ENCODE measurements around the gene STK31. TPM values are rescaled to one million over a fixed set of nuclear protein-coding genes. Genes with fewer than 3 reads are reported as not detected.
A peak's percentile ranks its signal among the peaks of the same experiment; 100 is the strongest.
"Not testable (repeated sequence)": the region's sequence is repeated elsewhere in the genome, so short reads cannot be mapped to it uniquely, and the experiment has no call there.

The STK31 gene
- total RNA-seq, 1 donor from 2014 or later = 2.2 TPM

DNA sequence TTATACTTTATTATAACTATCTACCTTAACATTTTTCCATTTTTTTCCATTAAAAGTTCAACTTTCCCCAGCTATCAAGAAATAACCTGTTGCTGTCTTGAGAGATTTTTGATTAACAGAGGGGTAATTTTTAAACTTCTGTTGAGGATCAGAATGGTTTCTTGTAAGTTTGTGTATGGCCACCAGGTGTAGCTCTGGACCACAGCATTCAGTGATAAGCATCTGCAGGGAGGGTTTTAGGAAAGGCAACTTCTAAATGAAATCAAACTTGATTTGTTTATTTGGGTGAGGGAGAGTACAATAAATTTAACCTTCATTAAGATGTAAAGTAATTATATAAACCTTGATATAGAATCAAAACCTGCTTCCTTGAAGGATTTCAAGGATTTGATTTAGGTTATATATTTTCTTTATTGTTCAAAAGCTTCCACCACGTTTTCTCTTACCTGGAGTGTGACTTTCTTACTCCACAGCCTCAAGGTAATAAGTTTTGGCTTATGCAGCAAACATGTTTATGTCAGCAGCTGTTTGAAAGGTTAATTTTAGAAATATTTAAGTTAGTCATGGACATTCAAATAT lies 153.3 kb downstream of the STK31 start:
- intact Hi-C loops (cut with DNase I) = no loop called here
- H3K9me3 ChIP-seq = no peaks in the 10 kb centered on the region
- no peak overlapping the region for H3K4me3 ChIP-seq
- DNase-seq (ENCODE audit: extremely low spot score in 2 of 2) = no peak
- H3K36me3 ChIP-seq = no peaks in the 10 kb centered on the region
- TF ChIP-seq POLR2AphosphoS5 (IDR thresholded peaks at IDR 0.05; ENCODE audit: insufficient read depth in 1 of 2, low read depth in 1 of 2) = no peak
- TF ChIP-seq, protein P1, sequence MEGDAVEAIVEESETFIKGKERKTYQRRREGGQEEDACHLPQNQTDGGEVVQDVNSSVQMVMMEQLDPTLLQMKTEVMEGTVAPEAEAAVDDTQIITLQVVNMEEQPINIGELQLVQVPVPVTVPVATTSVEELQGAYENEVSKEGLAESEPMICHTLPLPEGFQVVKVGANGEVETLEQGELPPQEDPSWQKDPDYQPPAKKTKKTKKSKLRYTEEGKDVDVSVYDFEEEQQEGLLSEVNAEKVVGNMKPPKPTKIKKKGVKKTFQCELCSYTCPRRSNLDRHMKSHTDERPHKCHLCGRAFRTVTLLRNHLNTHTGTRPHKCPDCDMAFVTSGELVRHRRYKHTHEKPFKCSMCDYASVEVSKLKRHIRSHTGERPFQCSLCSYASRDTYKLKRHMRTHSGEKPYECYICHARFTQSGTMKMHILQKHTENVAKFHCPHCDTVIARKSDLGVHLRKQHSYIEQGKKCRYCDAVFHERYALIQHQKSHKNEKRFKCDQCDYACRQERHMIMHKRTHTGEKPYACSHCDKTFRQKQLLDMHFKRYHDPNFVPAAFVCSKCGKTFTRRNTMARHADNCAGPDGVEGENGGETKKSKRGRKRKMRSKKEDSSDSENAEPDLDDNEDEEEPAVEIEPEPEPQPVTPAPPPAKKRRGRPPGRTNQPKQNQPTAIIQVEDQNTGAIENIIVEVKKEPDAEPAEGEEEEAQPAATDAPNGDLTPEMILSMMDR (IDR thresholded peaks at IDR 0.05) = peak in 1 of 3 experiments; percentile 11
- TF ChIP-seq POLR2A (IDR thresholded peaks at IDR 0.05) = no peak
- no peak overlapping the region for H3K27ac ChIP-seq
- H3K4me1 ChIP-seq = no peaks in the 10 kb centered on the region
- no peaks in the 10 kb centered on the region for H3K27me3 ChIP-seq

DNA sequence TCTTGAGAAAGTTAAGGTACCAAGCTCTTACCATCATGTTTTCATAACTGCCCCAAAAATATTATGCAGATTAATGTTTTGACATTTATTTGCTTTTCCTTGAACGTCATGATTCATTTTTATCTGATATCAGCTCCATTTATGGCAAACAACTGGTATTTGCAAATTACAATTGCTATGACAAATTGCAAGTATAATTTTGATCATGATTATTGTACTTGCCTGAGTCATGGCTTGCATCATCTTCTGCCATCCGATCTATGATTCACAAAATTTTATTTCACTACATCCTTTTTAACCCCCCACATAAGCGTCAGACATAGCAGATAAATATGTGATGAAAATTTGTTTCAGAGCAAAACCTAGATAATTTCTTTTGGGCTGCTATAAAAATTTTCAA lies 155.0 kb downstream of the STK31 start:
- Histone ChIP-seq H3K27ac (no peak overlapping the region), H3K4me3 (no peak overlapping the region), H3K27me3 (no peaks in the 10 kb centered on the region), H3K4me1 (no peaks in the 10 kb centered on the region), H3K36me3 (no peaks in the 10 kb centered on the region), H3K9me3 (no peaks in the 10 kb centered on the region)
- no peak for TF ChIP-seq POLR2AphosphoS5 (IDR thresholded peaks at IDR 0.05; ENCODE audit: insufficient read depth in 1 of 2, low read depth in 1 of 2)
- TF ChIP-seq, protein P1 (IDR thresholded peaks at IDR 0.05) = no peak
- DNase-seq (ENCODE audit: extremely low spot score in 2 of 2) = no peak
- intact Hi-C loops (cut with DNase I) = no loop called here

DNA sequence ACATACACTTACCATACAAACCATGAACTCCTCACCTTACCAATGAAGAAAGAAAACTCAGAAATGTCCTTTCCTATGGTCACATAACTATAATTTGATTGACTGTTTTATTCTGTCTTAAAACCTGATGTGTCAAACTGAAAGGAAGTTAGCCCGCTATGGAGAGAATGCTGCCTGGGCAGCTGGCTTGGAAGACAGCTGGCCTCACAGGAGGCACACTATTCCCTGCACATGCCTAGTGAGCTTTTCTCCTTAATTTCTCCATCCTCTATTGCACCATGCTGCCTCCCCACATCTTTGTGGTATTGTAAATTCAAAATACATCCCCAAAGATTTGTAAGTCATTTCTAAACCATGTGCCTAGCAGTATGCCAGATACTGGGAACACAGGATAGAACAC lies 163.3 kb downstream of the STK31 start:
- no peaks in the 10 kb centered on the region for H3K27me3 ChIP-seq
- H3K9me3 ChIP-seq = no peaks in the 10 kb centered on the region
- H3K4me3 ChIP-seq = no peak overlapping the region
- TF ChIP-seq POLR2A (IDR thresholded peaks at IDR 0.05) = no peak
- no peak for TF ChIP-seq POLR2AphosphoS5 (IDR thresholded peaks at IDR 0.05; ENCODE audit: insufficient read depth in 1 of 2, low read depth in 1 of 2)
- TF ChIP-seq, protein P1 (IDR thresholded peaks at IDR 0.05) = no peak
- no peaks in the 10 kb centered on the region for H3K36me3 ChIP-seq
- no peaks in the 10 kb centered on the region for H3K4me1 ChIP-seq
- no peak for DNase-seq (ENCODE audit: extremely low spot score in 2 of 2)
- intact Hi-C loops (cut with DNase I) = no loop called here
- H3K27ac ChIP-seq = no peak overlapping the region

DNA sequence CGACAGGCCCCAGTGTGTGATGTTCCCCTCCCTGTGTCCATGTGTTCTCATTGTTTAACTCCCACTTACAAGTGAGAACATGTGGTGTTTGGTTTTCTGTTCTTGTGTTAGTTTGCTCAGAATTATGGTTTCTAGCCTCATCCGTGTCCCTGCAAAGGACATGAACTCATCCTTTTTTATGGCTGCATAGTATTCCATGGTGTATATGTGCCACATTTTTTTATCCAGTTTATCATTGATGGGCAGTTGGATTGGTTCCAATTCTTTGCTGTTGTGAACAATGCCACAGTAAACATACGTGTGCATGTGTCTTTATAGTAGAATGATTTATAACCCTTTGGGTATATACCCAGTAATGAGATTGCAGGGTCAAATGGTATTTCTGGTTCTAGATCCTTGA lies 166.5 kb downstream of the STK31 start:
- H3K4me3 ChIP-seq; H3K4me1 ChIP-seq; H3K27ac ChIP-seq; H3K27me3 ChIP-seq; H3K36me3 ChIP-seq; H3K9me3 ChIP-seq; intact Hi-C loops (cut with DNase I); DNase-seq (ENCODE audit: extremely low spot score in 2 of 2): not testable (repeated sequence)

Other genes starting within 250 kb of the STK31 start
- 11.8 TPM for gene IGF2BP3, start 239.7 kb upstream of the STK31 start, total RNA-seq
- 71.7 TPM for gene TRA2A, start 178.2 kb upstream of the STK31 start, total RNA-seq
- gene CCDC126, start 112.8 kb upstream of the STK31 start, total RNA-seq = 18.7 TPM
- 4.7 TPM for gene FAM221A, start 30.0 kb upstream of the STK31 start, total RNA-seq